GM19240 (cell line): ENCODE measurements around the gene DNAH11.
A peak's percentile ranks its signal among the peaks of the same experiment; 100 is the strongest.
"Not testable (repeated sequence)": the region's sequence is repeated elsewhere in the genome, so short reads cannot be mapped to it uniquely, and the experiment has no call there.

ENCODE experiments used
- DNase-seq: peaks from one replicate; pipeline ENCODE4 v3.0.0; 2011; ENCODE audit warnings: low spot score; ENCODE audit not compliant: insufficient read length

DNAH11 gene

DNA sequence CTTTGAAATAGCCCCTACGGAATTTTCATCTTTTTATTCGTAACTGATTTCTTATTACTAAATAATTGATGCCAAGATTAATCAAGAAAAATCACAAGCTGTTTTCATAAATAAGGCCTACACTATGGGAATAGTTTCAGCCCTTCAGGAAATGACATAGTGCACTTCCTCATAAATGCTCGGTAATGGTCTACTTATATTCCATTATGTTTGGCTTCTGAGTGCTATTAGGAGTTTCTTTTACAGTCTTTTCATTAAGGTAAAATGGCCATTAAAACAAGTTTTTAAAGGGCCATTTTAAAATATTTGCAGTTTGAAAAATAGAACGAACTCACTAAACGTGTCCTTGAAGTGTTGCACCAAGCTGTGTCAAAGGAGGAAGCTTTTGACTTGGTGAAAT is 174.5 kb downstream of the DNAH11 start:
- no peak for DNase-seq

DNA sequence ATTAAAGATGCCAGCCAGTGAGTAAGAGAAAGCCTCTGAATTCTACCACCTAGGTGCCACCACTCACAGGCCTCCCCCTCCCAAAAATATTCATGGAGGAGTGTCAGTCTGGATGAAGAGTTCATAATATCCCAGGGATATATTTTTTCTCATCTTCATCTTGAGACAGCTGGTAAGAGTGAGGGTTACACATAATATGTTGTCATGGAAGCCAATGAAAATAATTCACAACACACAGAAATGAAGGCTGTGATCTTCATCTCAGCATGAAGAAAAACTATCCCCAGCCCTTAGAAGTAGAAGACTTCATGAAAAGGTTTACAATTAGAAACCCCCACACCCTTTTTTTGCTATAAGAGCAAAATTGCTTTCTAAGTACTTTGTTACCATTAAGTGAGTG is 175.6 kb downstream of the DNAH11 start:
- DNase-seq, result no peak

DNA sequence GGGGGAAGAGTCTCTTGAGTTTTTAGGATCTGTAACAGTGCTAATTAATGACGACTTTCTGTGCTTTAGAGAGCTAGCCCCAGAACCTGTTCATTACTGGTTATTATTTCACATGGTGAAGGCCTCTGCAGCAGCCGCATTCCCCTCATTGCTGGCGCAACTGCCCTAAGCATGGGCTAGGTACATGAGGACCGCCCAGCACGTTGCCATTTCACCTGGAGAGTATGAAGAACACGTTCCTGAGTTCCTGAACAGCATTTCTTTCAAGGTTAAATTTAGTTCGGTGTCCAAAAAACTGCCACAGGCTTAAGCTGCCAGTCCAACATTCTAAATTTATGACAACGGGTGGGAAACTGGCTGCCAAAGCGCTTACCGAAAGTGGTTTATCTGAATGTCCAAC is 177.0 kb downstream of the DNAH11 start:
- no peak for DNase-seq

DNA sequence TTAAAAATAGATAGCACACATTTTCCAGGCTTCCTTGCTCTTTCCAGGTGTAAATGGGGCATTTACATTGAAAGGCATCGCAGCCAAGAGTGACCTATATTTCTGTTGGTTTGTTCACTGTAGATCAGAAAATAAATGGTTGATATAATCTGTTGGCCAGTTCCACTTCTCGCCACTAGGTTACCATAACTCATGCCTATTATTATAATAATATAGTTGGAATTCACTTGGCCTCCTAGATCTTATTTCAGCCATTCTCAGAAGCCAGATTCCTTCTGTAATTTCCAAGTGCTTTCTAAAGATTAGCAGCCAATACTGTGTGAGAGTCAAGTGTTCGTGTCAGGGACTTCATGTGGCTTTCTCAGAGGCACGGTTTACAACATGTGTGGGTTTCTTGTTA is 179.5 kb downstream of the DNAH11 start:
- no peak for DNase-seq

DNA sequence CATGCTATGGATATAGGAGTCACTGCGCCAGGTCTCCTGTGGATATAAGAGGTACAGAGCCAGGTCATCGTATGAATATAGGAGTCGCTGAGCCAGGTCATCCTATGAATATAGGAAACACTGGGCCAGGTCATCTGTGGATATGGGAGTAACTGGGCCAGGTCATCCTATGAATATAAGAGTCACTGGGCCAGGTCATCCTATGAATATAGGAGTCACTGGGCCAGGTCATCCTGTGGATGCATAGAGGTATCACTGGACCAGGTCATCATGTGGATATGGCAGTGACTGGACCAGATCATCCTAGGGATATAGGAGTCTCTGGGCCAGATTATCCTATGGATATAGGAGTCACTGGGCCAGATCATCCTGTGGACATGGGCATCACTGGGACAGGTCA is 181.7 kb downstream of the DNAH11 start:
- no peak for DNase-seq

DNA sequence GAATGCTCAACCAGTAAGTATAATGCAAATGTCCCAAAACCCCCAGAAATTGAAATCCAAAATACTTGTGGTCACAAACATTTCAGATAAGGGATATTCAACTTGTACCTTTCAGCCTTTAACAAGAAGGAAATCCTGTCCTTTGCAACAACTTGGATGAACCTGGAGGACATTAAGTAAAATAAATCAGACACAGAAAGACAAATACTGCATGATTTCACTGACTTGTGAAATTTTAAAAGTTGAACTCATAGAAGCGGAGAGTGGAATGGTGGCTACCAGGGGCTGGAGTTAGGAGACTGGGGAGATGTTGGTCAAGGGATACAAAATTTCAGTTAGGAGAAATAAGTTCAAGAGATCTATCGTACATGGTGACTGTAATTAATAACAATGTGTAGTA is 187.6 kb downstream of the DNAH11 start:
- DNase-seq, result no peak

DNA sequence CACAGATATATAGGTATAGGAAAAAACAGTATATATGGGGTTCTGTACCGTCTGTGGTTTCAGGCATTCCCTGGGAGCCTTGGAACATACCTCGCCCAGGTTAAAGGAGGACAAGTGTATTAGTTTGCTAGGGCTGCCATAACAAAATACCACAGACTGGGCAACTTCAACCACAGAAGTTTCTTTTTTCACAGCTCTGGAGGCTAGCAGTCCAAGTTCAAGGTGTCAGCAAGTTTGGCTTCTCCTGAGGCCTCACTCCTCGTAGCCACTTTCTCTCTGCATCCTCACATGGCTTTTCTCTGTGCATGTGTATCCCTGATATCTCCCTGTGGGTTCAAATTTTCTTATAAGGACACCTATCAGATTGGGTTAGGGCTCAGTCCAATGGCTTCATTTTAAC is 189.1 kb downstream of the DNAH11 start:
- DNase-seq, result no peak

DNA sequence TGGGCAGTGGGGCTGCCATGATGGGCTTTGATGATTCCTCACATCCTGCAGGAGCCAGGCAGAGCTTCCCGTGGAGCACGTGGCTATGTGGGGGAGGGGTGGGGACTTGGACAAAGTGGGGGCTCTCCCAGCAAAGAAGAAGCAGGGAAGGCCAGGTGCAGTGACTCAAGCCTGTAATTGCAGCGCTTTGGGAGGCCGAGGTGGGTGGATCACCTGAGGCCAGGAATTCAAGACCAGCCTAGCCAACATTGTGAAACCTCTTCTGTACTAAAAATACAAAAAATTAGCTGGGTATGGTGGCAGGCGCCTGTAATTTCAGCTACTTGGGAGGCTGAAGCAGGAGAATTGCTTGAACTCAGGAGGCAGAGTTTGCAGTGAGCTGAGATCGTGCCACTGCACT is 190.1 kb downstream of the DNAH11 start:
- not testable (repeated sequence) for DNase-seq

DNA sequence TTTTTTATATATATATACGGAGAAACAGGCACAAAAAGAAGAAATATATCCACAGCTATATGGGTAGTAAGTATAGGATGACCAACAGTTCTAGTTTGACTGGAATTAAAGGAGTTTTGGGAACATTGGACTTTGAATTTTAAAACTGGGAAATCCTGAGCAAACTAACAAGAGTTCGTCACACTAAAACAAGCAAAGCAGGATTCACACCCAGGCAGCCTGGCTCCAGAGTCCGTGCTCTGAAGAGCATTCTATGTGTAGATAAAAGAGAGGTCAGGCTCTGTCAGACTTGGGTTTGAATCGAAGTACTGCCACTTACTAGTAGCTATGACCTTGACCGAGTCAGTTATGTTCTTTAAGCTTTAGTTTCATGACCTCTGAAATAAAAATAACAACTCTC is 191.0 kb downstream of the DNAH11 start:
- no peak for DNase-seq

DNA sequence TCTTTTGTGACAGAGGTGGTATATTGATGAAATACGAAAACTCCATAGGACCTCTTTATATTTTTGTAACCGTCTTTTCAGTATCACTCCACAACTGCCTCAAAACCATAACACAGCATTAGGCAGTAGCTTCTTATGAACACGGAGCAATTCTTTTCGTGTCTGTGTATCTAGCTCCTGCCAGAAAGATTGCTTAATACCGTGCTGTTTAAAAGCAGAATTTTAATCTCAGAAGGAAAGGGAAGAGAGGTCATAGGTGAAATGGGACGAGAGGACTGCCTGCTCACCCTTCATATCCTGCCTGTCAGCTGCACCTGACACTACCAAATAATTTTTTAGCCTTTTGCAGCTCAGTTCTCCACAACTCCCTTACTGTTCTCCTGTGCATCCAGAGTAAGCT is 200.7 kb downstream of the DNAH11 start:
- no peak for DNase-seq

DNA sequence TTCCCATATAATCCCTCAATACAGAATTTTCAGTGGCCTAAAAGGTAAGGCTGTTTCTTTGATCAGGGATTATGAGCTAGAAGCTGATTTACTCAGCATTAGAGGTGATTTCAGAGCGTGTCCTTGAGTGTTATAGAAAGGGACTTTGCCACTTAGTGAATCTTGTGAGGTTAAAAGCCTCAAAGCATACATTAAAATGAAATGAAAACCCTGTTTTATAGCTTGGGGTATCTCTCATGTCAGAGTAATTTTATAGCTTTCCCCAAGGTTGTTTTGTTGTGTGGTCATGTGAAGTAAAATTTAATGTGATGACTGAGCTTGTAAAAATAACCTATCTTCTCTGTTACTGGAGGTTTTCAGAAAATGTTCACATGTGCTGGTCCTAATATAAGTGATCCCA is 204.1 kb downstream of the DNAH11 start:
- DNase-seq, result no peak

DNA sequence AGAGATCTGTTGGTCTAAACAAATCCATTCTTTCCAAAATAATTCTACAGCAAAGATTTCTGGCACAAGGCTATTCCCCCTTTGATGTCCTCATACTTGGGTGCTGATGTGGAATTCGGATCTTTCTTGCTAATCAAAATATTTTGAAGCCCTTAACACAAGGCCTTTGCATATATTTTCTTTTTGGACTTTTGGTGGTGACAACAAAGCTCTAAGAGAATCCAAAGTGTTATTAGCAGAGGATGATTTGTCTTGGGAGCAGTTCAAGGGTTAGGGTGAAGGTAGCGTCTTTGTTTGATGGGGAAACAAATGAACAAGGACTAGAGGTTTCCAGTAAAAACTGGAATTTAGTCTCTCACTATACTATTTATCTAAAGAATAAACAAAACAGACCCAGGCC is 205.0 kb downstream of the DNAH11 start:
- no peak for DNase-seq

DNA sequence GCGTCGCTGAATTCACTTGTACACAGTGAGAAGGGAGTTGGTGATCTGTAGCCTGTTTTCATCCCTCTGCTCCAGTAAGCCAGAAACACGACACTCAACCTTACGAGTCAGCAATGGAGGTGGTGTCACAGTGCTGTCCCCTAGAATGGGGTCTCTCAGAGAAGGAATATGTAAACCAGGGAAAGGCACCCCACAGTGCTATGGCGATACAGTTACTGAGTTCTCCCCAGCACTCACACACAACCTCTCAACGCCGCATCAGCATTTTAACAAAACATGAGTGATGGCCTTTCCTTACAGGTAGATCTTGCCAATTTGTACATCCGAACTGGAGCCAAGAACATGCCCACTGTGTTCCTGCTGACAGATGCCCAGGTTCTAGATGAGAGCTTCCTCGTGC is 206.5 kb downstream of the DNAH11 start:
- no peak for DNase-seq

DNA sequence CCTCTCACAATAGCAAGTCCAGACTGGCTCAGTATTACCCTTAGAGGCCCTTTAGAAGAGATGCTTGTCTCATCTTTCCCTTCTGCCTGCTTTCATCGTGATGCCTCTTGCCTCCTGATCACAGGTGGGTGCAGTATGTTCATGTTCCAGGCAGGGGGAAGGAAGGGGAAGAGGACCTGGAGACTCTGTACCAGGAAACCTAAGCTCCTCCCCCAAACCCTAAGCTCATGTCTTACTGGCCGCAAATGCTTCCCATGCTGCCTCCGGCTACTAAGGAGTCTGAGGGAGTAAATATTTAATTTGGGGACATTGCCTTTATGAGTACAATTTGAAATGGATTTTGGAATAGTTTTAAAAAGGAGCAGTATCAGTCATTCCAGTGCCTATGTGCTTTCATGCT is 210.2 kb downstream of the DNAH11 start:
- DNase-seq, result no peak

DNA sequence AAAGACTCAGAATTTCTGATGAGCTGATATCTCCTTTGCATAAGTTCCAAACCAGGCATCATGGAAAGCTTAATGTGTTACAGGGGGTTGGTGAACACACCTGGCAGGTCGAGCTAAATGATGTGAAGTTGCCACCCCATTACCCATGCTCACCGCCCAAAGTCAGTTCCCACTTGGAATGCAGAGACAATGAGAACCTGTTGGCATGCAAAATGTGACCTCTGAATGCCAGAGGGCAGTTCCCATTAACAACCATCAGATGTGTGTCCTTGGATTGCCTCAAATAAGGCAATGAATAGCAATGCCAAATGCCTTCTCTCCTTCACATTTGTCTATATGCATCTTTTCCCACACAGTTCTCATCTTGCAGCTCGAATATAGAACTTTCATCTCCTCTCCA is 212.1 kb downstream of the DNAH11 start:
- no peak for DNase-seq

DNA sequence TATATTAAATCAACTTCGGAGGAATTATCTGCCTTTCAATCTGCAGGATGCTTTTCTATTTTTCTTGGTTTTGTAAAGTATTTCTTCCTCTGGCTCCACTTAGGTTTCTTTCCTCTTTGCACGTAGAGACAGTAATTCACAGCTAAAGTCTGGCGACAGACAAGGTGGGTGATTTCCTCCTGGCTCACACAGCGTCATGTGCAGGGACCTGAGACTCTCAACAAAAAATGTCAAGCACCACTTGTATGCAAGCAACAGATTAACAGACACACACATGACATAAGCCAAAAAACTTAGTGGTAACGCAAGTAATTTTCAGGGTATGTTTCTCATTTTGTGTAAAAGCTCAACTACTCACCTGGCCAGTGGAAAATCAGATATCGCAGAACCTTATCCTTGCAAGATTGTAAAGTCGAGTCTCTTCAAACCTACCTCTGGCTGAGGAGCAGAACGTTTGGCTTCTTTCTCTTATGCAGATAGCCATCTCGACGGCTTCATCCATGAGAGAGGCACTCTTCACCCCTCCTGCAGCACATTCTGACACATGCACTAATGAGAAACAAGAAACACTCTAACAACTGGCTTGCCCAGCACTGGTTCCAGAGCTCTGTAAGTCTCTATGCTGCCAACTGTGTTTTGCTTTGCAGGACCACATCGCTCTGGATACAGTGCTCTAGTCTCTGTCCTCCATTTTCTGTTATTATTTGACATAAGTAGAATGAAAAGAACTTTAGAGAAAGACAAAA is 214.9 kb downstream of the DNAH11 start:
- no peak for DNase-seq

DNA sequence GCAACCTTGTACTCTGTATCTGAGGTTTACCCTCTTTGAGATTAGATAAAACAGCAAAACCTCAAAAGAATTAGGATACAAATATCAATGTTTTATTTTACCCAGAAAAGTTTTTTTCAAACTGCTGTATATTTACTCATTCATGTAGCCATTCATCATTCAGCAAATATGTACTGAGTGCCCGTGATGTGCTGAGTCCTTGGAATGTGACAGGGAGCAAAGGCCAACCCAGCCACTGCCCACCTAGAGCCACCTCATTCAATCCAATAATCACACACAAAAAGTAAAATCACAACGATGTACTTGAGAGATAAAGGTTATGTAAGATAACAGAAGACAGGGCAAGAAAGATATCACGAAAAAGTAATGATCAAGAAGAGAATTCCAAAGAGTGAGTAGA is 215.4 kb downstream of the DNAH11 start:
- DNase-seq, result no peak

DNA sequence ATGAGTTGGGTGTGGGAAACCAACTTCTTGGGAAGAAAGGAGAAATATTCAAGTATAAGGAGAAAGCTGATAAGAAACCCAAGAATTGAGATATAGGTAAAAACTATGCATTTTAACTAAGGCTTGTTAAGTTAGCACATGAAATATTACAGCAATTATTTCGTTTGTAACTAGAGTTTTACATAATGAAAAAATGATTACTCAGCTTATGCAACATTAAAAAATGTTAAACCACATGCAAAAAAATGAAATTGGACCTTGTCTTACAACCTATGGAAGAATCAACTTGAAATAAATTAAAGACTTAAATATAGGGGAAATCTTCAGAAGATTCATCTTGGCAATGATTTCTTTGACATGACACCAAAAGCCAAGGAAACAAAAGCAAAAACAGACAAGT is 219.6 kb downstream of the DNAH11 start:
- DNase-seq, result no peak

DNA sequence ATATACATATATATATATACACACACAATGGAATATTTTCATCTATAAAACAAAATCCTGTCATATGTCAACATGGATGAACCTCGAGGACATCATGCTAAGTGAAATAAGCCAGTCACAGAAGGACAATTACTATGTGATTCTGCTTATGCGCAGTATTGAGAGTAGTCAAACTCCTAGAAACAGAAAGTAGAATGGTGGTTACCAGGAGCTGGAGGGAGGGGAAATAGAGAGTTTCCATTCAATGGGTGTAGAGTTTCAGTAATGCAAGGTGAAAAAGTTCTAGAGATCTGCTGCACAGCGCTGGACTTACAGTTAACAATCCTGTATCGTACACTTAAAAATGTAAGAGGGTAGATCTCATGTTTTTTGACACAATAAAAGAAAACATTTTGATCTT is 221.0 kb downstream of the DNAH11 start:
- DNase-seq, result no peak

DNA sequence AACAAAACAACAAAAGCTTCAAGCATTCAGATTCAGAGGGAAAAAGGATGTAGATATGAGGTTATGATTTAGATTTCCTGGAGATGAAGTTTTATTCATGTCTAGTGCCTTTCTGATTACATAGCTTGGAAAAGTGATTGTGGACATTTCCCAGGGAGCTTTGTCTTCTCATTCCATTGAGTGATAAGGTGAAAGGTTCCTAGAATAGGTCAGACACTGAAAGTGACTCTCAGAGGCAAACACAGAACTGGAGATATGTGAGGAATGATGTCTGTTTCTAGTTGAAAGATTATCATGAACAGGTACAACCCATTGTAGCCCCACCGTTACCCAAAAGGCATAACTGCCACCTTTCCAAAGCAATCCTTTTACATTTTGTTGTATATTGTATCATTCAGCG is 223.4 kb downstream of the DNAH11 start:
- DNase-seq, result no peak

DNA sequence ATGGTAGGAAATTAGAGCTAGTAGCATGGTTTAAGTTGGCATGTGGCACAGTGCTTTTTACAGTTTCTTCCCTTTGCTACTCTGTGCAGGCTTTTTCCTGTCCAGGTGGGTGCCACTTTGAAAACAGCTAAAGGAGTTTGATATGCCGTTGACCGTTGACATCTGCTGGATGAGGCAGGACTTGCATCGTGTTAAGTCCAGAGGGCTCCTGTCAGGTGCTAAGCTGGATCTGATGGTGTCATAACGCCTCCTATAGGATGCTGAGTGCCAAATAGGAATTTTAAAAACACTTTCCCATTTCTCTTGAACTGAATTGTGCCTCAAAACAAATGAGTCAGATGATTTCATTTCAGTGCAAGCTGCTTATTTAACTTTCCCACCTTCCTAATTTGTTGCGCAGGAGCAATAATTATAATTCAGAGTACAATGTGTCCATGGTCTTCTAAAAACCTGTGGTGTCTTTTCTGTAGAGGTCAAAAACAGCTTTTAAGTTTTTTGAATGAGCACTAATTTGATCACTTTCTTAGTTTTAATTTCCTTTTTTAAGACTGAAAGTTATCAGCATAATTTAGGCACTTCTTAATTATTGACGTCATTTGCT is 224.6 kb downstream of the DNAH11 start:
- peak; percentile 35 for DNase-seq

DNA sequence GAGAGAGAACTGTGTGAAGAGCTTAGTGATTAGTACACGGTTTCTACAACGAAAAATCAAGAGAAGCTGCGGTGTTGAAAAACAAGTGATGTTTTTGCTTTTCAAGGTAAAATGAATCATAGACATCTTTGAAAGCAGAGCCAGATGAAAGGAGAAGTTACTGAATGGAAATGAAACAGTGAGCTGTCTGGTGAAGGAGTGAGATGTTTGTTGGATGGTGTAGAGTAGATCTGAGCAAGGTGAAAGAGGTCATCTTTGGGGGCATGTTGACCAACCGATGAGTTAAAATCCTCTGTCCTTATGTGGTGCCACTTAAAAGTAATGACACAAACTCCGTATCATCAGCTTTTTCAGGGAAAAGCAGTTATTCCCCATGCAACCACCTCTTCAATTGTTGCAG is 225.4 kb downstream of the DNAH11 start:
- DNase-seq, result no peak

DNA sequence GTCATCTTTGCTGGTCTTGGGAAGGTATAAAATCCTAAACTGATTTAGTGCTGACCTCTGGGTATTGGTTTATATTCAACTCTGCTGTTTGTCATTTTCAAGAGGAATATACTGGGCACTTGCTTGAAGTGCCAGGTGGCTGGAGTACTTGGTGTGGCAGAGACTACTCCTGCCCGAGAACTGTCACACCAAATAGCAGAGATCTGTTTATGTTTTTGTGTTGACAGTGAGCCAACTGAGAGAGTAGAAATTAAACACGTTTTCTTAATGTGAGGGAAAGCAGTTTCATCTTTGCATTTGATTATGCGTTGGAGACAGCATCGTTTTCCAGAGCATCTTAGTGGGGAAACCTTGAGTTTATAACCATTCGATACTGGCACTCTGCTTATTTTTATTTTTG is 228.4 kb downstream of the DNAH11 start:
- DNase-seq, result no peak
